ENCODE data around the gene AHCYL2. TPM values are rescaled to one million over a fixed set of nuclear protein-coding genes. Genes with fewer than 3 reads are reported as not detected.

The AHCYL2 gene
- total and polyA plus RNA-seq, 12 donors, result 6.6 to 57.1 (median 21.7) TPM

DNA sequence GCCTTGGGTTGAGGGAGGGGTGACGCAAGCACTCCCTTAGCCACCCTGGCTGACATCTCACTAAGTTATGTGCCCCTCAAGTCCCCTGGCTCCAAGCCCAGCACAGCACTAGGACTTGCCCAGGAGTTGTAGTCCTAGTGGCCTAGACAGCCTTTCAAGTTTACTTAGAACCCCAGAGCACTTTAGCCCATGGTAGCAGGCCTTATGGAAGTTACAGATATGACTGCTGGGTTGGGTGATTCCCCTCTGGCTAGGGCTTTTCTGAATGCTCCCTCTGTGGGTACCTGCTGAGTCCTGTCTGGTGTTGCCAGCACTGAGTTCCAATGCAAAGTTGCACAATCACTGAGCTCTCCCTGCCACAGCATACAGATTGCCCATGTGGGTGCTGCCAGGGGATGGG, 83.2 kb downstream of the AHCYL2 start:
- Histone ChIP-seq H3K4me3 (no peak overlapping the region), H3K9me3 (replicated peaks in 1 of 3) (no peaks in the 10 kb centered on the region), H3K27me3 (no peaks in the 10 kb centered on the region), H3K36me3 (replicated peaks in 1 of 2) (no peaks in the 10 kb centered on the region), H3K27ac (no peak overlapping the region), H3K4me1 (replicated peaks in 1 of 2) (peaks cover 0 to 6% of the 10 kb centered on the region in 2 donors)
- TF ChIP-seq CTCF (IDR thresholded peaks at IDR 0.05) (no peak), POLR2A (IDR thresholded peaks at IDR 0.05) (no peak)
- peak in 4 of 7 donors; percentile 9 to 43 (median 28) for DNase-seq
- intact Hi-C loops (cut with DNase I), result no loop called here
- WGBS, 4 donors, result 83 to 100% (median 98%) methylated on average over 1 of the region's 1 CpG

- intact Hi-C loops (cut with DNase I), result no loop called here
- 84 to 93% (median 92%) methylated on average over 5 of the region's 5 CpGs for WGBS, 4 donors
These were observed 86.6 kb downstream of the AHCYL2 start for GRCh38 chr7:129311429-129311828.

DNA sequence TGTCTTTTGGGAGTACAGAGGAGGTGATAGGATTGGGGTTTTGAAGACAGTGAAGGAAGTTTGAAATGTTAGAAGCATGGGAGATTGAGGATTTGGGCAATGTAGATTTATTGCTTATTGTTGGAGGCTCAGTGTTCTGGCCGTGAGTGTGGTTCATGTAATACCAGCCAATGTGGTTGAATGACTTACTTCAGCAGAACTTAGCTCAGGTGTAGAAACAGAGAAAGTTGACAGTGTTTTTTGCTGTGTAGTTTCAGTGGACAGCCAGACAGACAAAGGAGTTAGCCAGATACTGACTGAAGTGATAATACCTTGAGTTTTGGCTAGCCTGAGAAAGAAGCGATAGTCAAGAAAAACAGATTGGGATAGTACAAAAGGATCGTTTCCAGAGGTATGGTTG, 88.5 kb downstream of the AHCYL2 start:
- Histone ChIP-seq H3K4me3 (no peak overlapping the region), H3K27me3 (no peaks in the 10 kb centered on the region), H3K4me1 (replicated peaks in 1 of 2) (no peaks in the 10 kb centered on the region), H3K9me3 (replicated peaks in 1 of 3) (no peaks in the 10 kb centered on the region), H3K36me3 (replicated peaks in 1 of 2) (no peaks in the 10 kb centered on the region), H3K27ac (no peak overlapping the region)
- WGBS, 4 donors, result 87 to 97% (median 96%) methylated on average over 3 of the region's 3 CpGs
- intact Hi-C loops (cut with DNase I), result no loop called here
- TF ChIP-seq POLR2A (IDR thresholded peaks at IDR 0.05) (no peak), CTCF (IDR thresholded peaks at IDR 0.05) (no peak)
- DNase-seq, result no peak

More at GRCh38 chr7:129311429-129311828, 86.6 kb downstream of the AHCYL2 start:
- H3K9me3 ChIP-seq (replicated peaks in 1 of 3), result no peaks in the 10 kb centered on the region
- H3K4me3 ChIP-seq, result no peak overlapping the region
- no peak for DNase-seq
- H3K36me3 ChIP-seq (replicated peaks in 1 of 2), result no peaks in the 10 kb centered on the region
- no peak overlapping the region for H3K27ac ChIP-seq
- no peaks in the 10 kb centered on the region for H3K4me1 ChIP-seq (replicated peaks in 1 of 2)
- TF ChIP-seq CTCF (IDR thresholded peaks at IDR 0.05) (no peak), POLR2A (IDR thresholded peaks at IDR 0.05) (no peak)
- H3K27me3 ChIP-seq, result no peaks in the 10 kb centered on the region

DNA sequence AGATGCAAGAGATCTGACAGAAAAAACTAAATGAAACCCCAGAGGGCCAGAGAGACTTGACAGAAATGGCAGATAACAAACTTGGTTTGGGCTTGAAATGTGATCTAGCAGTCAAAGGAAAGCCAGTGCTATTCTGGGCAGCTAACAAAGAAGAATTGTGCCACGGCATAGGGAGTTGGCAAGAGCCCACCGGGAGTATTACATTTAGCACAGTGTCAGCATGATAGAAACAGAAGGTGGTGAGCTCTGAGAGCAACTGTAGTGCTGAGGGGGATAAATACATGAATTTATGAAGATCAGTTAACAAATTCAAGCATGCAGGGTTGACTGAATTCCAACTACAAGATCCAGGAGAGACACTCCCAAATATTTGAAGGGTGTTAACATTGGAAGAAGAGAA, 91.1 kb downstream of the AHCYL2 start:
- Histone ChIP-seq H3K36me3 (replicated peaks in 1 of 2) (no peaks in the 10 kb centered on the region), H3K4me1 (replicated peaks in 1 of 2) (no peaks in the 10 kb centered on the region), H3K9me3 (replicated peaks in 1 of 3) (no peaks in the 10 kb centered on the region), H3K27ac (no peak overlapping the region), H3K27me3 (no peaks in the 10 kb centered on the region), H3K4me3 (no peak overlapping the region)
- 74 to 87% (median 77%) methylated on average over 2 of the region's 2 CpGs for WGBS, 4 donors
- intact Hi-C loops (cut with DNase I), result no loop called here
- no peak for DNase-seq
- no peak for TF ChIP-seq CTCF (IDR thresholded peaks at IDR 0.05)
- TF ChIP-seq POLR2A (IDR thresholded peaks at IDR 0.05), result no peak

All from adrenal gland (tissue), 12 donors.